ENCODE measurements around the gene COL18A1. TPM values are rescaled to one million over a fixed set of nuclear protein-coding genes. Genes with fewer than 3 reads are reported as not detected.
"Not testable (repeated sequence)": the region's sequence is repeated elsewhere in the genome, so short reads cannot be mapped to it uniquely, and the experiment has no call there.

The COL18A1 gene
- total and polyA plus RNA-seq, 5 donors from 2014 or later = 0.29 to 2.7 (median 1.3) TPM

DNA sequence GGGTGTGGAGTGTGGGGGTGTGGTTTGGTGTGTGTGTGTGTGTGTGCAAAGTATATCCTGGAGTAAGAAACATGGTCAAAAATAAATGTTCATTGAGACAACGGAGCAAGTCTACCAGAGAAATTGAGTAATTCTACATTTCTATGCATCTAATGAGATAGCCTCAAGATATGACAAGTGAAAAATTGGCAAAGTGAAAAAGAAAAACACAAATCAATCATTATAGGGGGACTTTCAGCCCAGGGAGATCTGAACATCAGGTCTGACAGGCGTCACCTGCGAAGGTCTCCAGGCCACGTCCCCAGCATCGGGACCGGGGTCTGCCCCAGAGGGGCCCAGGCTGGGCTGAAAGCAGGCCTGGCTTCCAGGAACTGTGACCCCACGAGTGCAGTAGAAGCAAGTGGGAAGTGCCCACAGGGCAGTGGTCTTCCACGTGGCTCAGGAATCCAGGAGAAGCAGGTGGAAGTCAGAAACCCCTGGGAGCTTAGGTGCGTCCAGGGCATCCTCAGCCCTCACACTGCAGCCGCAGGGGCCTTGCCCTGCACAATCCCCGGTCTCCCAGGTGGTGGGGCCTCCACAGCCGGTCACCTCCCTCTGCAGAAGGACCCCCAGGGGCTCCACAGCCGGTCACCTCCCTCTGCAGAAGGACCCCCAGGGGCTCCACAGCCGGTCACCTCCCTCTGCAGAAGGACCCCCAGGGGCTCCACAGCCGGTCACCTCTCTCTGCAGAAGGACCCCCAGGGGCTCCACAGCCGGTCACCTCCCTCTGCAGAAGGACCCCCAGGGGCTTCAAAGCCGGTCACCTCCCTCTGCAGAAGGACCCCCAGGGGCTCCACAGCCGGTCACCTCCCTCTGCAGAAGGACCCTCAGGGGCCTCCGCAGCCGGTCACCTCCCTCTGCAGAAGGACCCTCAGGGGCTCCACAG is 96.4 kb downstream of the COL18A1 start:
- H3K9me3 Mint-ChIP-seq; H3K36me3 ChIP-seq (ENCODE audit: control insufficient read depth, insufficient read depth, low read length); H3K4me3 ChIP-seq (ENCODE audit: low read depth, low read length); H3K4me1 Mint-ChIP-seq; H3K27ac ChIP-seq (ENCODE audit: insufficient read depth, low read length, poor library complexity, severe bottlenecking); H3K4me1 ChIP-seq (ENCODE audit: control insufficient read depth, insufficient read depth, low read length, poor library complexity, severe bottlenecking); H3K36me3 Mint-ChIP-seq; H3K27me3 Mint-ChIP-seq; H3K27ac Mint-ChIP-seq; H3K9me3 ChIP-seq (ENCODE audit: control insufficient read depth in 2 of 2, low read length in 2 of 2); H3K27me3 ChIP-seq (ENCODE audit: control insufficient read depth, insufficient read depth, low read length); H3K4me3 Mint-ChIP-seq; ATAC-seq (ENCODE audit: low read depth in 2 of 2); DNase-seq: not testable (repeated sequence)

GRCh38 chr21:45502006-45502345 is 97.0 kb downstream of the COL18A1 start:
- H3K9me3 ChIP-seq (ENCODE audit: control insufficient read depth in 2 of 2, low read length in 2 of 2) = no peaks in the 10 kb centered on the region
- Mint-ChIP-seq H3K4me3 (no peak overlapping the region), H3K27ac (no peak overlapping the region), H3K9me3 (peaks cover 0 to 6% (median 0%) of the 10 kb centered on the region in 7 donors), H3K27me3 (no peaks in the 10 kb centered on the region), H3K4me1 (peaks cover 0 to 7% (median 4%) of the 10 kb centered on the region in 4 donors), H3K36me3 (peaks cover 4% of the 10 kb centered on the region)
- ATAC-seq (ENCODE audit: low read depth in 2 of 2) (no peak), DNase-seq (no peak)
- H3K4me3 ChIP-seq (ENCODE audit: low read depth, low read length) = no peak overlapping the region
- no peaks in the 10 kb centered on the region for H3K36me3 ChIP-seq (ENCODE audit: control insufficient read depth, insufficient read depth, low read length)
- H3K27me3 ChIP-seq (ENCODE audit: control insufficient read depth, insufficient read depth, low read length) = no peaks in the 10 kb centered on the region
- no peak overlapping the region for H3K27ac ChIP-seq (ENCODE audit: insufficient read depth, low read length, poor library complexity, severe bottlenecking)
- no peaks in the 10 kb centered on the region for H3K4me1 ChIP-seq (ENCODE audit: control insufficient read depth, insufficient read depth, low read length, poor library complexity, severe bottlenecking)

DNA sequence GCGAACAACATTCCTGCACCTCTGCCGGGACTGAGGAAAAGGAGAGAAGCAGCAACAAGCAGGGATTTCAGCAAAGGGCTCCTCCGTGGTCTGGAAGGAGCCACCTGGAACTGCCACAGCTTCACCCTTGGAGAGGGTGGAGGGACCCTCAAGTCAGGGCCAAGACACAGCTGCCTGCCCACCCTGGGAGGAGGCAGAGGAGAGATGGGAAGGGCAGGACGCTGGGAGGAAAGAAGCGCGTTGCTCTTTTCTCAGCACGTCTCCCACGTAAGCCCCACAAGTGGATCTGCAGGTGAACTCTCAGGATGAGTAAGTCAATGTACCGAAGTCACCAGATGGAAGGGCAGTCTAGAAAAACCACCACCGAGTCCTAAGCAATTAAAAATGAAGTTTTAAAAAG is 97.6 kb downstream of the COL18A1 start:
- ATAC-seq (ENCODE audit: low read depth in 2 of 2) (no peak), DNase-seq (no peak)
- H3K36me3 ChIP-seq (ENCODE audit: control insufficient read depth, insufficient read depth, low read length) = no peaks in the 10 kb centered on the region
- H3K27ac ChIP-seq (ENCODE audit: insufficient read depth, low read length, poor library complexity, severe bottlenecking) = no peak overlapping the region
- Mint-ChIP-seq H3K27me3 (no peaks in the 10 kb centered on the region), H3K4me1 (peaks cover 0 to 7% (median 4%) of the 10 kb centered on the region in 4 donors), H3K36me3 (peaks cover 4% of the 10 kb centered on the region), H3K4me3 (no peak overlapping the region), H3K9me3 (peaks cover 0 to 6% (median 0%) of the 10 kb centered on the region in 7 donors), H3K27ac (no peak overlapping the region)
- H3K4me1 ChIP-seq (ENCODE audit: control insufficient read depth, insufficient read depth, low read length, poor library complexity, severe bottlenecking) = no peaks in the 10 kb centered on the region
- no peak overlapping the region for H3K4me3 ChIP-seq (ENCODE audit: low read depth, low read length)
- no peaks in the 10 kb centered on the region for H3K9me3 ChIP-seq (ENCODE audit: control insufficient read depth in 2 of 2, low read length in 2 of 2)
- no peaks in the 10 kb centered on the region for H3K27me3 ChIP-seq (ENCODE audit: control insufficient read depth, insufficient read depth, low read length)

GRCh38 chr21:45503226-45503625 is 98.3 kb downstream of the COL18A1 start:
- H3K36me3 Mint-ChIP-seq; ATAC-seq (ENCODE audit: low read depth in 2 of 2); H3K27me3 Mint-ChIP-seq; H3K4me3 Mint-ChIP-seq; DNase-seq; H3K4me1 ChIP-seq (ENCODE audit: control insufficient read depth, insufficient read depth, low read length, poor library complexity, severe bottlenecking); H3K4me3 ChIP-seq (ENCODE audit: low read depth, low read length); H3K4me1 Mint-ChIP-seq; H3K9me3 ChIP-seq (ENCODE audit: control insufficient read depth in 2 of 2, low read length in 2 of 2); H3K36me3 ChIP-seq (ENCODE audit: control insufficient read depth, insufficient read depth, low read length); H3K27me3 ChIP-seq (ENCODE audit: control insufficient read depth, insufficient read depth, low read length); H3K27ac Mint-ChIP-seq; H3K9me3 Mint-ChIP-seq; H3K27ac ChIP-seq (ENCODE audit: insufficient read depth, low read length, poor library complexity, severe bottlenecking): not testable (repeated sequence)

- ATAC-seq (ENCODE audit: low read depth in 2 of 2) = no peak
- H3K27ac Mint-ChIP-seq = no peak overlapping the region
- Histone ChIP-seq H3K27ac (ENCODE audit: insufficient read depth, low read length, poor library complexity, severe bottlenecking) (no peak overlapping the region), H3K4me1 (ENCODE audit: control insufficient read depth, insufficient read depth, low read length, poor library complexity, severe bottlenecking) (no peaks in the 10 kb centered on the region), H3K27me3 (ENCODE audit: control insufficient read depth, insufficient read depth, low read length) (no peaks in the 10 kb centered on the region), H3K36me3 (ENCODE audit: control insufficient read depth, insufficient read depth, low read length) (no peaks in the 10 kb centered on the region), H3K9me3 (ENCODE audit: control insufficient read depth in 2 of 2, low read length in 2 of 2) (no peaks in the 10 kb centered on the region), H3K4me3 (ENCODE audit: low read depth, low read length) (no peak overlapping the region)
- H3K4me1 Mint-ChIP-seq = peaks cover 0 to 10% (median 4%) of the 10 kb centered on the region in 4 donors
- DNase-seq = no peak
- H3K9me3 Mint-ChIP-seq = peaks cover 0 to 2% (median 0%) of the 10 kb centered on the region in 7 donors
- no peak overlapping the region for H3K4me3 Mint-ChIP-seq
- H3K27me3 Mint-ChIP-seq = no peaks in the 10 kb centered on the region
- H3K36me3 Mint-ChIP-seq = peaks cover 4% of the 10 kb centered on the region
Observed at GRCh38 chr21:45504021-45504515, 99.1 kb downstream of the COL18A1 start.

- no peaks in the 10 kb centered on the region for H3K27me3 ChIP-seq (ENCODE audit: control insufficient read depth, insufficient read depth, low read length)
- Mint-ChIP-seq H3K4me1 (peaks cover 0 to 7% (median 2%) of the 10 kb centered on the region in 4 donors), H3K36me3 (peaks cover under 1% of the 10 kb centered on the region), H3K27ac (no peak overlapping the region), H3K27me3 (no peaks in the 10 kb centered on the region), H3K9me3 (peaks cover 0 to 1% (median 0%) of the 10 kb centered on the region in 7 donors), H3K4me3 (no peak overlapping the region)
- H3K36me3 ChIP-seq (ENCODE audit: control insufficient read depth, insufficient read depth, low read length) = no peaks in the 10 kb centered on the region
- no peak overlapping the region for H3K4me3 ChIP-seq (ENCODE audit: low read depth, low read length)
- H3K4me1 ChIP-seq (ENCODE audit: control insufficient read depth, insufficient read depth, low read length, poor library complexity, severe bottlenecking) = no peaks in the 10 kb centered on the region
- H3K27ac ChIP-seq (ENCODE audit: insufficient read depth, low read length, poor library complexity, severe bottlenecking) = no peak overlapping the region
- DNase-seq = no peak
- no peak for ATAC-seq (ENCODE audit: low read depth in 2 of 2)
- no peaks in the 10 kb centered on the region for H3K9me3 ChIP-seq (ENCODE audit: control insufficient read depth in 2 of 2, low read length in 2 of 2)
Observed at GRCh38 chr21:45504516-45505415, 99.8 kb downstream of the COL18A1 start.

DNA sequence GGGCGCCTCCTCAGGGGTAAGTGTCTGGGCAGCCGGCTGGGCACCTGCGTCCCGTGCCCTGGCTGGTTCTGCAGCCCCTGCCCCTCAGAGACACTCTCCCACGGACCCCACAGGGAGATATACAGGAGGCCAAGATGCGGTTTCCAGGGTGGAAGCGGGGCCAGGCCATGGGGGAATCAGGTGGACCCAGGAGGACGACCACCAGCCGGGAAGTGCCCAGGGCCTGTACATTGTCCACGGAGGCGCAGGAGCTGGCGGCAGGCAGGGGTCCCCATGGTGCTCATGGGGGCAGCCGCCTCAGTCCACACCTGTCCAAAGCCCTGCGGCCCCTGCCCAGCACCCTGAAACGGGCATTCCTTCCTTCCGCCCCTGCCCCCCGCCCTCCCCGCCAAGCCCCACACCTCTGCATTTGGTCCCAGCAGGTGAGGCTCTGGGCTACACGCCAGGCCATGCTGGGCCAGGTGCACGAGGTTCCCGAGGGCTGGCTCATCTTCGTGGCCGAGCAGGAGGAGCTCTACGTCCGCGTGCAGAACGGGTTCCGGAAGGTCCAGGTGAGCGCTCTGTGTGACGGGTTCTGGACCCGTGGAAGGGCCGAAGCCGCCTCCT is 100.6 kb downstream of the COL18A1 start:
- H3K9me3 ChIP-seq (ENCODE audit: control insufficient read depth in 2 of 2, low read length in 2 of 2) = no peaks in the 10 kb centered on the region
- H3K27ac Mint-ChIP-seq = peak overlapping the region in 1 of 3 donors; percentile 77
- no peaks in the 10 kb centered on the region for H3K27me3 ChIP-seq (ENCODE audit: control insufficient read depth, insufficient read depth, low read length)
- no peaks in the 10 kb centered on the region for H3K27me3 Mint-ChIP-seq
- no peak for ATAC-seq (ENCODE audit: low read depth in 2 of 2)
- H3K4me3 ChIP-seq (ENCODE audit: low read depth, low read length) = no peak overlapping the region
- no peak for DNase-seq
- no peak overlapping the region for H3K27ac ChIP-seq (ENCODE audit: insufficient read depth, low read length, poor library complexity, severe bottlenecking)
- H3K4me1 Mint-ChIP-seq = peaks cover 0 to 5% (median 2%) of the 10 kb centered on the region in 4 donors
- no peaks in the 10 kb centered on the region for H3K36me3 ChIP-seq (ENCODE audit: control insufficient read depth, insufficient read depth, low read length)
- no peaks in the 10 kb centered on the region for H3K4me1 ChIP-seq (ENCODE audit: control insufficient read depth, insufficient read depth, low read length, poor library complexity, severe bottlenecking)
- peaks cover 0 to 1% (median 0%) of the 10 kb centered on the region in 7 donors for H3K9me3 Mint-ChIP-seq
- H3K36me3 Mint-ChIP-seq = no peaks in the 10 kb centered on the region
- no peak overlapping the region for H3K4me3 Mint-ChIP-seq
